H1 (cell line): Measurements from ENCODE around the gene DIS3. TPM values are rescaled to one million over a fixed set of nuclear protein-coding genes. Genes with fewer than 3 reads are reported as not detected.

Experiments
- CTCF ChIA-PET: fragments of 300-600 bp; sonication (Branson Sonifier 250); formaldehyde crosslinking; loops from one replicate; lab custom pipeline; 2021; ENCODE audit not compliant: partially characterized antibody; lab: Charles Lee
- POLR2A ChIA-PET: fragments of 300-600 bp; sonication (Branson Sonifier 250); formaldehyde crosslinking; loops from one replicate; lab custom pipeline; 2021; ENCODE audit warnings: inconsistent platforms; ENCODE audit not compliant: partially characterized antibody; lab: Charles Lee
- DNase-seq, 2 experiments: peaks; one replicate each; pipeline versions ENCODE4 v3.0.0 to v3.0.0-alpha.2; 2010 to 2022; ENCODE audit warnings: low spot score in 2 of 2, low read depth in 1 of 2, mixed read lengths in 1 of 2
- FAIRE-seq: peaks from 2 replicates; lab custom pipeline; 2011; peaks lifted over from hg19 to GRCh38; lab: Jason Lieb, UNC
- H2AFZ ChIP-seq: 2 replicates; pipeline ENCODE4 v1.8.1; 2012; ENCODE audit warnings: low read length, inconsistent platforms
- H2AK5ac ChIP-seq: 2 replicates; pipeline ENCODE4 v1.6.1; 2013; ENCODE audit warnings: low read depth, low read length
- H2BK120ac ChIP-seq: replicated peaks from 2 replicates; pipeline ENCODE3; 2013; ENCODE audit warnings: low read depth, low read length, inconsistent platforms
- H2BK12ac ChIP-seq: 2 replicates; pipeline ENCODE4 v1.6.1; 2013; ENCODE audit warnings: low read depth, low read length
- H2BK15ac ChIP-seq: 2 replicates; pipeline ENCODE4 v1.6.1; 2013; ENCODE audit warnings: low read length
- H2BK20ac ChIP-seq: 2 replicates; pipeline ENCODE4 v1.6.1; 2013; ENCODE audit warnings: low read length
- H2BK5ac ChIP-seq: 2 replicates; pipeline ENCODE4 v1.6.1; 2013; ENCODE audit warnings: low read depth, low read length
- H3K14ac ChIP-seq: 2 replicates; pipeline ENCODE4 v1.6.1; 2013; ENCODE audit warnings: inconsistent platforms; ENCODE audit not compliant: insufficient read length
- H3K18ac ChIP-seq: 2 replicates; pipeline ENCODE4 v1.6.1; 2013; ENCODE audit warnings: low read length; ENCODE audit errors: extremely low read depth
- H3K23ac ChIP-seq: 2 replicates; pipeline ENCODE4 v1.6.1; 2013; ENCODE audit warnings: inconsistent platforms; ENCODE audit not compliant: insufficient read length
- H3K23me2 ChIP-seq: 2 replicates; pipeline ENCODE4 v1.6.1; 2013; ENCODE audit warnings: low read depth, low read length
- H3K27ac ChIP-seq: 2 replicates; pipeline ENCODE4 v1.6.1; 2011; ENCODE audit warnings: low read depth, low read length, inconsistent platforms
- H3K27me3 ChIP-seq, 4 experiments: replicated peaks in 1 of 4; 1 replicate in 1 of 4; 2 replicates in 3 of 4; pipeline versions ENCODE4 v1.6.1 to v1.8.1; 2011 to 2013; ENCODE audit warnings: low read length in 3 of 4, mild to moderate bottlenecking in 3 of 4, inconsistent platforms in 2 of 4, mixed read lengths in 2 of 4, moderate library complexity in 1 of 4; ENCODE audit not compliant: control insufficient read depth in 3 of 4, insufficient read depth in 3 of 4; ENCODE audit errors: extremely low read depth in 1 of 4
- H3K36me3 ChIP-seq, 4 experiments: 2 replicates each; pipeline versions ENCODE4 v1.6.1 to v1.8.1; 2011 to 2013; ENCODE audit warnings: mild to moderate bottlenecking in 4 of 4, low read length in 3 of 4, moderate library complexity in 2 of 4, control low read depth in 1 of 4, inconsistent platforms in 1 of 4; ENCODE audit not compliant: insufficient read depth in 4 of 4, control insufficient read depth in 2 of 4
- H3K4ac ChIP-seq: replicated peaks from 2 replicates; pipeline ENCODE3; 2013; ENCODE audit warnings: low read length, low read depth, mixed read lengths, inconsistent platforms; ENCODE audit not compliant: insufficient read length
- H3K4me1 ChIP-seq, 4 experiments: replicated peaks in 1 of 4; 1 replicate in 1 of 4; 2 replicates in 3 of 4; pipeline versions ENCODE4 v1.6.1 to v1.8.1; 2011 to 2013; ENCODE audit warnings: low read length in 3 of 4, inconsistent platforms in 2 of 4, mixed read lengths in 1 of 4; ENCODE audit not compliant: insufficient read depth in 4 of 4, control insufficient read depth in 3 of 4
- H3K4me2 ChIP-seq, 2 experiments: 2 replicates each; pipeline versions ENCODE4 v1.6.1 to v1.8.1; 2011 to 2013; ENCODE audit warnings: low read depth in 2 of 2, low read length in 2 of 2, control low read depth in 1 of 2, inconsistent platforms in 1 of 2, mild to moderate bottlenecking in 1 of 2; ENCODE audit not compliant: insufficient read depth in 1 of 2
- H3K4me3 ChIP-seq, 4 experiments: fragments of 200-600, 300-600 bp in 1 of 4; sonication (generic), shearing (Covaris generic), sonication (Bioruptor Twin) in 1 of 4; 2 replicates each; pipeline versions ENCODE4 v1.5.1 to v1.8.1; 2011 to 2016; ENCODE audit warnings: low read length in 4 of 4, low read depth in 3 of 4, control low read depth in 2 of 4, inconsistent platforms in 2 of 4, mild to moderate bottlenecking in 2 of 4, mixed read lengths in 1 of 4, moderate library complexity in 1 of 4; ENCODE audit not compliant: insufficient read depth in 2 of 4; ENCODE audit errors: extremely low read depth in 1 of 4
- H3K56ac ChIP-seq: replicated peaks from 2 replicates; pipeline ENCODE3; 2013; ENCODE audit warnings: low read depth, mild to moderate bottlenecking, mixed read lengths, low read length, inconsistent platforms; ENCODE audit not compliant: insufficient read length
- H3K79me1 ChIP-seq: 2 replicates; pipeline ENCODE4 v1.6.1; 2013; ENCODE audit warnings: low read depth, low read length, control low read depth
- H3K79me2 ChIP-seq, 2 experiments: 2 replicates each; pipeline versions ENCODE4 v1.6.1 to v1.8.1; 2012 to 2013; ENCODE audit warnings: low read length in 2 of 2, mild to moderate bottlenecking in 2 of 2, inconsistent platforms in 1 of 2; ENCODE audit not compliant: insufficient read depth in 2 of 2, control insufficient read depth in 1 of 2
- H3K9ac ChIP-seq, 4 experiments: replicated peaks in 1 of 4; 1 replicate in 1 of 4; 2 replicates in 3 of 4; pipeline versions ENCODE4 v1.6.1 to v1.8.1; 2011 to 2013; ENCODE audit warnings: low read depth in 3 of 4, low read length in 3 of 4, control low read depth in 2 of 4, mild to moderate bottlenecking in 2 of 4, moderate library complexity in 2 of 4, inconsistent platforms in 1 of 4; ENCODE audit errors: extremely low read depth in 1 of 4
- H3K9me3 ChIP-seq, 2 experiments: 2 replicates each; pipeline versions ENCODE4 v1.6.1 to v1.8.1; 2012 to 2013; ENCODE audit warnings: mild to moderate bottlenecking in 2 of 2, moderate library complexity in 2 of 2, control low read depth in 1 of 2, inconsistent platforms in 1 of 2, low read depth in 1 of 2, low read length in 1 of 2, mixed read lengths in 1 of 2; ENCODE audit not compliant: insufficient read depth in 2 of 2
- H4K20me1 ChIP-seq, 2 experiments: replicated peaks in 1 of 2; 2 replicates each; pipeline versions ENCODE3 to v1.8.1; 2011 to 2013; ENCODE audit warnings: inconsistent platforms in 2 of 2, low read length in 2 of 2, mild to moderate bottlenecking in 1 of 2; ENCODE audit not compliant: insufficient read depth in 2 of 2, control insufficient read depth in 1 of 2
- H4K5ac ChIP-seq: 2 replicates; pipeline ENCODE4 v1.6.1; 2013; ENCODE audit warnings: low read length, low read depth, mixed read lengths, inconsistent platforms; ENCODE audit not compliant: insufficient read length
- H4K8ac ChIP-seq: 2 replicates; pipeline ENCODE4 v1.8.0; 2013; ENCODE audit warnings: mild to moderate bottlenecking, moderate library complexity, low read length, inconsistent platforms; ENCODE audit not compliant: insufficient read depth; ENCODE audit errors: extremely low read depth
- H4K91ac ChIP-seq: replicated peaks from 2 replicates; pipeline ENCODE3; 2013; ENCODE audit warnings: low read length, mixed read lengths, inconsistent platforms; ENCODE audit not compliant: insufficient read length
- JUND ChIP-seq: IDR thresholded peaks from 2 replicates; pipeline ENCODE4 v1.6.1; 2011; ENCODE audit warnings: mild to moderate bottlenecking, improper control_type of control experiment, low read length
- KDM1A ChIP-seq: fragments of 200-600, 300-600 bp; sonication (generic); IDR thresholded peaks from 2 replicates; pipeline ENCODE4 v1.7.1; 2016; ENCODE audit warnings: mild to moderate bottlenecking, low read length, borderline replicate concordance
- KDM5A ChIP-seq: fragments of 200-600 bp; IDR thresholded peaks from 2 replicates; pipeline ENCODE4 v1.7.1; 2012; ENCODE audit warnings: mild to moderate bottlenecking, low read length, inconsistent platforms, mixed read lengths
- RAD21 ChIP-seq, 2 experiments: IDR thresholded peaks in 1 of 2; conservative IDR thresholded peaks in 1 of 2; 2 replicates each; pipeline ENCODE4 v1.6.1; 2011; ENCODE audit warnings: low read depth in 2 of 2, low read length in 2 of 2, improper control_type of control experiment in 1 of 2, inconsistent platforms in 1 of 2, mild to moderate bottlenecking in 1 of 2, moderate library complexity in 1 of 2
- RBBP5 ChIP-seq: IDR thresholded peaks from 2 replicates; pipeline ENCODE4 v1.7.1; 2012; ENCODE audit warnings: low read depth, mild to moderate bottlenecking, inconsistent platforms, low read length, moderate library complexity, borderline replicate concordance
- TBP ChIP-seq: IDR thresholded peaks from 2 replicates; pipeline ENCODE4 v1.6.1; 2011; ENCODE audit warnings: low read depth, low read length, improper control_type of control experiment
- WGBS, 2 experiments: shearing (Covaris generic) in 1 of 2; methylation state at CpG; one replicate each; pipeline versions ENCODE4 v1.1.6 to v1.1.7; 2013 to 2015; ENCODE audit warnings: low lambda C conversion rate in 2 of 2, mixed read lengths in 2 of 2, inconsistent platforms in 1 of 2, low coverage in 1 of 2, missing lambda C conversion rate in 1 of 2; ENCODE audit not compliant: insufficient replicate concordance in 2 of 2, insufficient coverage in 1 of 2, insufficient read length in 1 of 2; ENCODE audit errors: extremely low coverage in 1 of 2, missing lambda C conversion rate in 1 of 2; 5-methylcytosine and 5-hydroxymethylcytosine counted together
- polyA plus RNA-seq, 7 experiments: library from polyadenylated mRNA; depleted of rRNA in 3 of 7; stranded (reverse) in 5 of 7; unstranded in 2 of 7; fragments of >200 nt in 5 of 7; fragments of 200-250 nt in 2 of 7; gene quantifications; 1 replicate in 5 of 7; 2 replicates in 1 of 7; 4 replicates in 1 of 7; pipeline versions ENCODE4 v1.2.1 to v1.2.3, GENCODE V29; 2011 to 2013; ENCODE audit warnings: missing spikeins in 2 of 7, mixed read lengths in 2 of 7
- total RNA-seq: library from RNA; stranded (reverse); fragmentation: NEBNext Ultra II Directional; extraction: Animal tissue kit (Norgen Biotek cat#: 25700); gene quantifications from 2 replicates; pipeline ENCODE4 v1.2.1, GENCODE V29; 2021

The DIS3 gene
- total and polyA plus RNA-seq, 2 of the 8 experiments (the other 6 are each of a cell fraction or from before 2014, with no cell fraction given): 10.8 to 39.9 TPM

DNA sequence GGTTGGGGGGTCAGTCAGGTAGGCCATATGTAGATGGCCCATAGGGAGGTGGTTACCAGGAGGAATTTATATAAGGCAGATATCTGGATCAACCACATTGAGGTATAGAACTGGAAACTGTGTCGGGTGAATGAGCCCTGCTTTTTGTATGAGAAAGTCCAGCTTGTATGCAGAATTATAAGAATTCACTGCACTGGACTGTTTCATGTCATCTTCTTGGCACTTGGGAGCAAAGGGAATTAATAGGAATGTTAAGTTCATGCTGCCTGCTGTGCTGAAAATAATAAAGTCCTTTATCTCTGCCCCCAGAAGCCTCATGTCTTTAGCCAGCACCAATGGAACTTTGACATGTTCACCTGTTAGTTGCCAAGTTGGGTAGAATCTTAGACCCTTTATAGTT is 41.7 kb downstream of the DIS3 start:
- H3K9ac ChIP-seq: no peak overlapping the region
- DNase-seq: no peak
- CTCF ChIA-PET: no interaction called here
- H3K4ac ChIP-seq: no peak overlapping the region
- no peaks in the 10 kb centered on the region for H3K79me1 ChIP-seq
- H3K14ac ChIP-seq: no peak overlapping the region
- no peak overlapping the region for H2BK120ac ChIP-seq
- H2AK5ac ChIP-seq: no peak overlapping the region
- POLR2A ChIA-PET: no interaction called here
- no peaks in the 10 kb centered on the region for H3K23me2 ChIP-seq
- no peak overlapping the region for H4K5ac ChIP-seq
- no peak overlapping the region for H2BK20ac ChIP-seq
- no peak overlapping the region for H3K27ac ChIP-seq
- H2AFZ ChIP-seq: no peak overlapping the region
- no peak overlapping the region for H2BK5ac ChIP-seq
- TF ChIP-seq KDM1A (no peak), KDM5A (no peak), RBBP5 (no peak), JUND (no peak), RAD21 (IDR thresholded peaks at IDR 0.05 in 1 of 2, conservative IDR thresholded peaks at IDR 0.05 in 1 of 2; ENCODE audit: low read depth in 2 of 2, low read length in 2 of 2) (no peak), TBP (no peak)
- TF ChIP-seq, all 59 proteins: peak for 0
- no peaks in the 10 kb centered on the region for H3K9me3 ChIP-seq
- peaks cover 0 to 1% of the 10 kb centered on the region in 2 experiments for H4K20me1 ChIP-seq
- H4K91ac ChIP-seq: no peak overlapping the region
- no peak overlapping the region for H3K4me2 ChIP-seq
- no peak overlapping the region for H2BK15ac ChIP-seq
- 88% methylated on average over 1 of the region's 1 CpG; no CpG with 5 or more reads in 1 of the 2 experiments for WGBS, 2 experiments
- H4K8ac ChIP-seq: no peak overlapping the region
- H3K79me2 ChIP-seq: no peaks in the 10 kb centered on the region
- FAIRE-seq: no peak
- no peak overlapping the region for H3K18ac ChIP-seq
- H2BK12ac ChIP-seq: no peak overlapping the region
- H3K36me3 ChIP-seq: peaks cover 0 to 53% (median 20%) of the 10 kb centered on the region in 4 experiments; a peak in 6 of 8 replicates
- no peaks in the 10 kb centered on the region for H3K27me3 ChIP-seq
- no peak overlapping the region for H3K23ac ChIP-seq
- no peak overlapping the region for H3K4me3 ChIP-seq
- H3K56ac ChIP-seq: no peak overlapping the region
- no peaks in the 10 kb centered on the region for H3K4me1 ChIP-seq
